GM18505 (cell line): ENCODE measurements around the gene GALNT14.

Experiments
- ATAC-seq: cut with Tn5 transposase; IDR thresholded peaks from one replicate; pipeline ENCODE4 v1.9.1; 2021; ENCODE audit not compliant: unreplicated experiment
- POLR2A ChIP-seq: IDR thresholded peaks from 4 replicates; pipeline ENCODE4 v1.6.1; 2011; ENCODE audit warnings: borderline replicate concordance; ENCODE audit not compliant: insufficient read depth, insufficient read length; ENCODE audit errors: extremely low read depth

GALNT14 gene

GRCh38 chr2:30866974-30867373 lies 271.3 kb downstream of the GALNT14 start:
- no peak for ATAC-seq
- TF ChIP-seq POLR2A, result no peak

GRCh38 chr2:30865892-30866681 lies 272.2 kb downstream of the GALNT14 start:
- TF ChIP-seq POLR2A, result no peak
- no peak for ATAC-seq

GRCh38 chr2:30865243-30865642 lies 273.0 kb downstream of the GALNT14 start:
- no peak for TF ChIP-seq POLR2A
- ATAC-seq, result no peak

GRCh38 chr2:30862054-30862651 lies 276.1 kb downstream of the GALNT14 start:
- ATAC-seq, result no peak
- no peak for TF ChIP-seq POLR2A

GRCh38 chr2:30860726-30861125 lies 277.5 kb downstream of the GALNT14 start:
- no peak for TF ChIP-seq POLR2A

More at GRCh38 chr2:30860726-30861125, 277.5 kb downstream of the GALNT14 start:
- no peak for ATAC-seq
